SK-N-SH (cell line): Measurements from ENCODE around the gene TMED3. TPM values are rescaled to one million over a fixed set of nuclear protein-coding genes. Genes with fewer than 3 reads are reported as not detected.

Experiments used
- CTCF ChIA-PET: fragments of 300-600, 350-600 bp; formaldehyde crosslinking; extraction: SDS; loops from one replicate; lab custom pipeline; 2021; lab: Yijun Ruan, JAX
- POLR2A ChIA-PET: fragments of 350-600 bp; sonication (Branson Sonifier 250); formaldehyde crosslinking; extraction: SDS; loops from one replicate; lab custom pipeline; 2020; ENCODE audit warnings: antibody characterized with exemption, inconsistent platforms; lab: Yijun Ruan, JAX
- DNase-seq: peaks from one replicate; pipeline ENCODE4 v3.0.0; 2012
- H2AFZ ChIP-seq: fragments of 200-600 bp; sonication (generic); 2 replicates; pipeline ENCODE4 v1.8.1; 2016; ENCODE audit warnings: antibody characterized with exemption, mild to moderate bottlenecking, low read depth
- H3F3A ChIP-seq: fragments of 200-600 bp; sonication (generic); replicated peaks from 2 replicates; pipeline ENCODE3; 2016; ENCODE audit warnings: antibody characterized with exemption, mild to moderate bottlenecking; ENCODE audit not compliant: insufficient read depth
- H3K27ac ChIP-seq, 2 experiments: fragments of 200-500 bp in 1 of 2; fragments of 200-600 bp in 1 of 2; sonication (Bioruptor generic) in 1 of 2; sonication (generic), shearing (Covaris generic) in 1 of 2; 2 replicates each; pipeline versions ENCODE4 v1.5.1 to v1.6.1; 2014 to 2016; ENCODE audit warnings: low read depth in 2 of 2, inconsistent platforms in 1 of 2, low read length in 1 of 2, mild to moderate bottlenecking in 1 of 2, mixed read lengths in 1 of 2
- H3K27me3 ChIP-seq: fragments of 200-600 bp; sonication (generic), shearing (Covaris generic); 2 replicates; pipeline ENCODE4 v1.6.1; 2016; ENCODE audit warnings: mixed run types; ENCODE audit not compliant: insufficient read depth
- H3K36me3 ChIP-seq, 2 experiments: fragments of 200-500 bp in 1 of 2; fragments of 200-600 bp in 1 of 2; sonication (Bioruptor generic) in 1 of 2; sonication (generic) in 1 of 2; replicated peaks in 1 of 2; 2 replicates each; pipeline versions ENCODE3 to v1.5.1; 2014 to 2016; ENCODE audit warnings: low read length in 1 of 2, mild to moderate bottlenecking in 1 of 2; ENCODE audit not compliant: insufficient read depth in 2 of 2, control insufficient read depth in 1 of 2
- H3K4me1 ChIP-seq, 2 experiments: fragments of 200-500 bp in 1 of 2; fragments of 200-600 bp in 1 of 2; sonication (Bioruptor generic) in 1 of 2; sonication (generic), shearing (Covaris generic) in 1 of 2; 2 replicates each; pipeline versions ENCODE4 v1.5.1 to v1.6.1; 2014 to 2016; ENCODE audit warnings: low read depth in 1 of 2, low read length in 1 of 2, mixed run types in 1 of 2; ENCODE audit not compliant: insufficient read depth in 2 of 2, control insufficient read depth in 1 of 2
- H3K4me2 ChIP-seq: fragments of 200-600 bp; sonication (generic), shearing (Covaris generic); 2 replicates; pipeline ENCODE4 v1.6.1; 2017; ENCODE audit warnings: mixed run types
- H3K4me3 ChIP-seq, 2 experiments: fragments of 200-500 bp in 1 of 2; fragments of 200-600 bp in 1 of 2; sonication (Bioruptor generic) in 1 of 2; sonication (generic), shearing (Covaris generic) in 1 of 2; 2 replicates each; pipeline versions ENCODE4 v1.5.1 to v1.8.1; 2014 to 2016; ENCODE audit warnings: low read depth in 2 of 2, inconsistent platforms in 1 of 2, low read length in 1 of 2, mild to moderate bottlenecking in 1 of 2, mixed read lengths in 1 of 2, moderate library complexity in 1 of 2
- H3K79me2 ChIP-seq: fragments of 200-600 bp; sonication (generic); 2 replicates; pipeline ENCODE4 v1.8.1; 2017; ENCODE audit warnings: mild to moderate bottlenecking; ENCODE audit not compliant: insufficient read depth
- H3K9ac ChIP-seq: fragments of 200-600 bp; sonication (generic); 2 replicates; pipeline ENCODE4 v1.6.1; 2017; ENCODE audit warnings: mixed run types
- H3K9me2 ChIP-seq: fragments of 200-600 bp; sonication (generic); 2 replicates; pipeline ENCODE4 v1.6.1; 2017; ENCODE audit warnings: mixed run types
- H3K9me3 ChIP-seq: fragments of 200-600 bp; sonication (generic); 2 replicates; pipeline ENCODE4 v1.6.1; 2017; ENCODE audit warnings: mixed run types, mild to moderate bottlenecking, moderate library complexity
- H4K20me1 ChIP-seq: fragments of 200-600 bp; sonication (generic); 2 replicates; pipeline ENCODE4 v1.6.1; 2017; ENCODE audit warnings: mild to moderate bottlenecking, mixed run types; ENCODE audit not compliant: insufficient read depth
- CHD2 ChIP-seq: fragments of 150-350 bp; IDR thresholded peaks from 2 replicates; pipeline ENCODE4 v1.6.1; 2018; ENCODE audit warnings: low read length; ENCODE audit not compliant: partially characterized antibody
- CTCF ChIP-seq: fragments of 200-600 bp; sonication (generic); IDR thresholded peaks from 2 replicates; pipeline ENCODE4 v1.6.1; 2017; ENCODE audit warnings: antibody characterized with exemption, mild to moderate bottlenecking, moderate library complexity
- ELF1 ChIP-seq: IDR thresholded peaks from 2 replicates; pipeline ENCODE4 v1.4.0; 2012
- FOXJ3 ChIP-seq: sonication (generic); formaldehyde crosslinking; IDR thresholded peaks from 2 replicates; pipeline ENCODE4 v1.5.1; 2020; ENCODE audit warnings: mild to moderate bottlenecking, missing genetic modification reagents
- FOXM1 ChIP-seq: IDR thresholded peaks from 2 replicates; pipeline ENCODE4 v1.4.0; 2012; ENCODE audit warnings: low read depth, mild to moderate bottlenecking
- GABPA ChIP-seq: IDR thresholded peaks from 2 replicates; pipeline ENCODE4 v1.4.0; 2012; ENCODE audit warnings: low read depth, mild to moderate bottlenecking
- GATA2 ChIP-seq: sonication (generic); formaldehyde crosslinking; IDR thresholded peaks from 2 replicates; pipeline ENCODE4 v1.5.0; 2020; ENCODE audit warnings: mild to moderate bottlenecking, missing genetic modification reagents
- IRF3 ChIP-seq: fragments of 150-350 bp; IDR thresholded peaks from 2 replicates; pipeline ENCODE4 v1.6.1; 2016; ENCODE audit warnings: mild to moderate bottlenecking, low read depth, low read length
- JUND ChIP-seq: IDR thresholded peaks from 2 replicates; pipeline ENCODE4 v1.4.0; 2012
- MEF2A ChIP-seq: IDR thresholded peaks from 2 replicates; pipeline ENCODE4 v1.4.0; 2012; ENCODE audit warnings: low read depth, borderline replicate concordance
- MXI1 ChIP-seq: IDR thresholded peaks from 2 replicates; pipeline ENCODE4 v1.6.1; 2012; ENCODE audit warnings: mild to moderate bottlenecking, low read depth, low read length, improper control_type of control experiment
- NRF1 ChIP-seq: IDR thresholded peaks from 2 replicates; pipeline ENCODE4 v1.6.1; 2012; ENCODE audit warnings: low read depth, mild to moderate bottlenecking, low read length
- POLR2AphosphoS5 ChIP-seq: IDR thresholded peaks from 2 replicates; pipeline ENCODE4 v1.6.1; 2012; ENCODE audit warnings: low read depth, low read length
- RAD21 ChIP-seq: IDR thresholded peaks from 2 replicates; pipeline ENCODE4 v1.6.1; 2012; ENCODE audit warnings: mild to moderate bottlenecking, low read length
- REST ChIP-seq: IDR thresholded peaks from 2 replicates; pipeline ENCODE4 v1.6.1; 2012; ENCODE audit warnings: mild to moderate bottlenecking, low read depth, low read length, moderate library complexity
- RXRA ChIP-seq: IDR thresholded peaks from 2 replicates; pipeline ENCODE4 v1.4.0; 2012; ENCODE audit warnings: low read depth, mild to moderate bottlenecking, borderline replicate concordance
- SIN3A ChIP-seq: IDR thresholded peaks from 2 replicates; pipeline ENCODE4 v1.6.1; 2012; ENCODE audit warnings: low read depth, mild to moderate bottlenecking, low read length, moderate library complexity, borderline replicate concordance
- TCF12 ChIP-seq: IDR thresholded peaks from 2 replicates; pipeline ENCODE4 v1.4.0; 2012
- TEAD4 ChIP-seq: IDR thresholded peaks from 2 replicates; pipeline ENCODE4 v1.4.0; 2012; ENCODE audit warnings: mild to moderate bottlenecking, borderline replicate concordance; ENCODE audit not compliant: insufficient read depth
- USF1 ChIP-seq: IDR thresholded peaks from 2 replicates; pipeline ENCODE4 v1.4.0; 2012; ENCODE audit warnings: low read depth, borderline replicate concordance
- WGBS: methylation state at CpG from one replicate; pipeline ENCODE4 v1.1.6; 2017; ENCODE audit warnings: low lambda C conversion rate; 5-methylcytosine and 5-hydroxymethylcytosine counted together
- polyA plus RNA-seq, 3 experiments: library from polyadenylated mRNA; depleted of rRNA; stranded (reverse); fragments of >200 nt; gene quantifications; 2 replicates each; pipeline ENCODE4 v1.2.3, GENCODE V29; 2012

Gene TMED3
- polyA plus RNA-seq, 1 of the 3 experiments (the other 2 are of a cell fraction) = 128 TPM

GRCh38 chr15:79322945-79323344 lies 12.0 kb downstream of the TMED3 start:
- Histone ChIP-seq H3K9ac (no peak overlapping the region), H3K4me2 (no peak overlapping the region), H3K4me1 (no peaks in the 10 kb centered on the region), H3K9me2 (no peaks in the 10 kb centered on the region), H3K27ac (no peak overlapping the region), H3F3A (no peaks in the 10 kb centered on the region), H3K9me3 (no peaks in the 10 kb centered on the region), H3K27me3 (no peaks in the 10 kb centered on the region), H3K4me3 (no peak overlapping the region), H3K36me3 (peaks cover 38 to 66% of the 10 kb centered on the region in 2 experiments), H2AFZ (no peak overlapping the region), H3K79me2 (peaks cover 13% of the 10 kb centered on the region), H4K20me1 (peaks cover 12% of the 10 kb centered on the region; the same call in 1 of the 2 replicates)
- no peak for DNase-seq
- TF ChIP-seq TEAD4 (no peak), MXI1 (no peak), NRF1 (no peak), FOXJ3 (CRISPR knock-in tag) (no peak), POLR2AphosphoS5 (no peak), MEF2A (no peak), USF1 (no peak), SIN3A (no peak), CTCF (no peak), FOXM1 (no peak), IRF3 (no peak), ELF1 (no peak)
- POLR2A ChIA-PET = no interaction called here
- 94% methylated on average over 6 of the region's 6 CpGs for WGBS
- CTCF ChIA-PET = interaction anchor here (2.0 to 2.7 kb wide), 2 partner anchors 17 to 273 kb away, joined by 5 to 10 read pairs; no protein-coding TSS in a partner anchor

GRCh38 chr15:79329171-79329611 lies 18.3 kb downstream of the TMED3 start:
- CTCF ChIA-PET = interaction anchor here (3.7 kb wide), 1 partner anchor 11 kb away, joined by 20 read pairs; no protein-coding TSS in a partner anchor
- DNase-seq = no peak

More at GRCh38 chr15:79329171-79329611, 18.3 kb downstream of the TMED3 start:
- H3K9me2 ChIP-seq = no peaks in the 10 kb centered on the region
- H2AFZ ChIP-seq = no peak overlapping the region
- H3K36me3 ChIP-seq = peaks cover 18 to 31% of the 10 kb centered on the region in 2 experiments
- no peaks in the 10 kb centered on the region; the same call in 1 of the 2 replicates for H3K79me2 ChIP-seq
- H3K4me3 ChIP-seq = no peak overlapping the region
- no peaks in the 10 kb centered on the region for H3K27me3 ChIP-seq
- 80% methylated on average over 2 of the region's 2 CpGs for WGBS
- no peak overlapping the region for H3K9ac ChIP-seq
- no peak overlapping the region for H3K4me2 ChIP-seq
- TF ChIP-seq REST = no peak
- TF ChIP-seq MXI1 = no peak
- no peak for TF ChIP-seq GATA2 (CRISPR knock-in tag)
- no peak for TF ChIP-seq RXRA
- no peak for TF ChIP-seq RAD21
- TF ChIP-seq TCF12 = no peak
- no peak for TF ChIP-seq CHD2
- TF ChIP-seq FOXM1 = no peak
- TF ChIP-seq NRF1 = no peak
- TF ChIP-seq FOXJ3 (CRISPR knock-in tag) = no peak
- TF ChIP-seq JUND = no peak
- TF ChIP-seq GABPA = no peak
- no peak for TF ChIP-seq ELF1
- TF ChIP-seq TEAD4 = no peak
- H3K4me1 ChIP-seq = no peaks in the 10 kb centered on the region
- no peaks in the 10 kb centered on the region for H3K9me3 ChIP-seq
- peaks cover 4% of the 10 kb centered on the region; the same call in 1 of the 2 replicates for H4K20me1 ChIP-seq
- POLR2A ChIA-PET = no interaction called here
- no peak overlapping the region for H3K27ac ChIP-seq
- H3F3A ChIP-seq = no peaks in the 10 kb centered on the region
